Skin epidermis (tissue), 12 donors: ENCODE data around the gene SCN2B.

ENCODE experiments used
- H3K27ac ChIP-seq, 21 experiments: fragments of 200-600 bp; sonication (generic) in 11 of 21; one replicate each; pipeline ENCODE4 v1.5.0; 2020; ENCODE audit warnings: mild to moderate bottlenecking in 3 of 21, inconsistent platforms in 2 of 21, moderate library complexity in 2 of 21
- H3K4me3 ChIP-seq, 7 experiments: fragments of 200-600 bp; sonication (generic) in 2 of 7; one replicate each; pipeline ENCODE4 v1.5.0; 2020; ENCODE audit warnings: inconsistent platforms in 2 of 7, mild to moderate bottlenecking in 2 of 7, moderate library complexity in 1 of 7

Gene SCN2B, protein sequence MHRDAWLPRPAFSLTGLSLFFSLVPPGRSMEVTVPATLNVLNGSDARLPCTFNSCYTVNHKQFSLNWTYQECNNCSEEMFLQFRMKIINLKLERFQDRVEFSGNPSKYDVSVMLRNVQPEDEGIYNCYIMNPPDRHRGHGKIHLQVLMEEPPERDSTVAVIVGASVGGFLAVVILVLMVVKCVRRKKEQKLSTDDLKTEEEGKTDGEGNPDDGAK

DNA sequence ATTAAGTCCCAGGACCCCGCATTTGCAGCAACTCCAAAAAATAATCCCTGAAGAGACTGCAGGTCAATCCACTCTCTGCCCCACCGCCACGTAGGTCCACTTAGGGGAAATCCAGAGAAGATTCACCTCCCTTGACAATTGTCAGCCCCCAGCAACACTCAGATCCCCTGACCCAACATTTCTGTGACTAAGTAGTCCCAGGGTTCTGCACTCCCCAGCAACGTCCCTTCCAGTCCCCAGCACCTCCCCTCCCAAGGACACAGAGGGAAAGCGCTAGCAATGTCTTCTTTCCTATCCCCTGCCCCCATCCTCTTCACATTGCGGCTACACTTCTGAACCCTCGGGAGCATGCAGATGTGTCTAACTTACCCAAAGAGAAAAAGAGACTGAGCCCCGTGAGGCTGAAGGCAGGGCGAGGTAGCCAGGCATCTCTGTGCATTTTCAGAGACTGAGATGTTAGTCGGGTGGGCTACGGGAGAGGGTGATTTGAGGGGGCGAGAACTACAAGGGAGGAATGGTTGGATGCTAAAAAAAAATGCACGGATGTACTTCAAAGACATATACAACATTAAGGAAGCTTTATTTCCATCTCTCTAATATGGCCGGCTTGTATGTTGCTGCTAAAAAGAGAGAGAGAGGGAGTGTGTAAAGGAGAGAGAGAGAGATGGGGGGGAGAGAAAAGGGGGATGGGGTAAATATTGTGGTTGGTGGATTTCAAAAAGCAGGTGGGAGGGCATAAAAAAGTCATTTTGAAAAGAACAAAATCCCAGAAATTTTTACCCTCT lies at the start of gene SCN2B:
TSS of gene SCN2B (minus strand) at position 647 of the 785 bp plus-strand sequence. CDS start at position 439, 208 bp downstream.
- peak within 1 kb of the TSS in 2 of 7 experiments; percentile 1 to 29 for H3K4me3 ChIP-seq
- peak within 1 kb of the TSS in 8 of 21 experiments; percentile 1 to 81 (median 52) for H3K27ac ChIP-seq

DNA sequence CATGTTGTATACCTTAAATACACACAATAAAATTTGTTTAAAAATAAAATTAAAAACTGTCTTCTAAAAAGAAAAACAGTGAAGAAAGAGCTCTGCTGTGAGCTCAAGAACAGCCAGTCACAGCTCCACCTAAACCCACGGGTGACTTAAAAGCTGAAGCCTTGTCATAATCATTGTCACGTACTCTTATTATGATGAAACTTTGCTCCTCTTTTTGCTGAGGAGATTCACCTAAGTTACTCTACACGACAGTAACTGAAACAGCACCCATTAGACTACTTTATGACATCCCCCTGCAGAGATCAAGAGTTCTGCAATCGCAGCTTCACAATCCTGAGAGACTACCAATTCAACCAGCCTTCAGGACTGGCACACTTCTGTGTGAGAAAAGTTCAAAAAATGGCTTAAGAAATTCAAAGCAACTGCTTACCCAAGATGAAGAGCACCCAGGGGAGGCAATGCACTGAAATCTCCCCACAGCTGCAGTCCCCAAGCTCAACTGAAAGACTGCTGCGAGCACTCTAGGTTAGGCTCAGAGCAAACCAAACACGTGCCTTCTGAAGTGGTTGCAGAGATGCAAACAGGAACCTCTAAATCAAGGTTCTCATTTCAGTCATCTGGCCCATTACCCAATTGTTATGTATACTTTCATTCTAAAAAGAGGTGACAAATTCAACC lies 48.2 kb upstream of the SCN2B start, which contains the start of gene JAML:
TSS of gene JAML (minus strand) at position 501 of the 678 bp plus-strand sequence. CDS start 10,145 bp downstream, outside the sequence.
- Histone ChIP-seq H3K27ac (peak within 1 kb of the TSS in 18 of 21 experiments; percentile 3 to 90 (median 56)), H3K4me3 (peak within 1 kb of the TSS in 6 of 7 experiments; percentile 15 to 33 (median 24))

DNA sequence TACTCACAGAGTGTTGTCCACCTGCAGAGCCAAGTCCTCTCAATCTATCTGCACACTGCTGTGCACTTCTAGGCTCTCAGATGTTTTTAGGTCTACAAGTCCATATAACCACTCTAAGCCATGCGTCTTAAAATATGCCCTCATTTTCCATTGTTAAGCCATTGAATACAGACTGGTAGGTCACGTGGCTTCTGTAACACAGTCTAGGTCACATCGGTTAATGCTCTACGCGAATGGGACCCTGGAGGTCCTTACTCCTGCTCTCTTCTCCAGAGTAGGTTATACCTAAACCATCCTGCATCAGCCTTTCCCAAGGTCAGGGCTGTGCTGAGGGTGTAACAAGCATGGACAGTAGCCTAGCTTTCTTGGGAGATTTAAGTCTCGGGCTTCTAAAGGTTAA lies 47.6 kb upstream of the SCN2B start:
- Histone ChIP-seq H3K27ac (peak overlapping the region in 18 of 21 experiments; percentile 3 to 90 (median 56)), H3K4me3 (peak overlapping the region in 6 of 7 experiments; percentile 15 to 33 (median 24))

DNA sequence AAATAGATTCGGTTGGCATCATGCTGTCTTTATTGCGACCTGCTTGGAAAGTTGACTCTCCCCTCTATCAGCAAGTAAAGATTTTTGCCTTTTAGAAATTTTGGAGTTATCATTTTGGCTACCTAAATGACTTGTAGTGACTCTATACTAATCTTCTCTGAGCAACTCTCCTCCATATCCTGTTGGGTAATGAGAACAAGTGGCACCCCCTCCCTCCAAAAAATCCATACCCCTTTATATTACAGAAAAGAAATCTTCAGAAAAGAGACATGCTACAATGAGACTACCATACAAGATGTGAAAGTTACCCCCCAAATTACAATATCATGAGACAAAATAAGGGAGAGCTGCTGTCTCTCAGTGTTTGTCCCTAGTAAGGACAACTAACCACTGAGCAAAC lies 47.1 kb upstream of the SCN2B start:
- H3K4me3 ChIP-seq: peak overlapping the region in 6 of 7 experiments; percentile 15 to 33 (median 24)
- peak overlapping the region in 17 of 21 experiments; percentile 3 to 90 (median 58) for H3K27ac ChIP-seq

DNA sequence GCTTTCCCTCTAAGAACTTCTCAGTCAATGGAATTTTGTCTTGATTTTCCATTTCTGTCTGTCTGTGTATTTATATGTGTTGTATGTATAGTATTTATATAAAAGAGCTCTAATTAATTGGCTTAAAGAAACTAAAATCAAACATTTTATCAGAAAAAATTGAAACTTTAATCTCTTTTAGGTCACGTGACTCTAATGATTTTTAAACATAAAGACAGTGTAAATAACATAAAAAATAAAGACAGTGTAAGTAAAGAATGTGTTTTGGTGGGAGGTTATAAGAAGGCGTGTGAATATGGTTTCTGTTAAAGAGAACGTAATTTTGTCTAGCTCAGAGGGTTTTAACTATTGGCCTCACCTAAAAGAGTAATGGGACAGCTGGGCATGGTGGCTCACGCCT lies 46.0 kb upstream of the SCN2B start:
- Histone ChIP-seq H3K27ac (peak overlapping the region in 7 of 21 experiments; percentile 25 to 90 (median 82)), H3K4me3 (peak overlapping the region in 1 of 7 experiments; percentile 33)

DNA sequence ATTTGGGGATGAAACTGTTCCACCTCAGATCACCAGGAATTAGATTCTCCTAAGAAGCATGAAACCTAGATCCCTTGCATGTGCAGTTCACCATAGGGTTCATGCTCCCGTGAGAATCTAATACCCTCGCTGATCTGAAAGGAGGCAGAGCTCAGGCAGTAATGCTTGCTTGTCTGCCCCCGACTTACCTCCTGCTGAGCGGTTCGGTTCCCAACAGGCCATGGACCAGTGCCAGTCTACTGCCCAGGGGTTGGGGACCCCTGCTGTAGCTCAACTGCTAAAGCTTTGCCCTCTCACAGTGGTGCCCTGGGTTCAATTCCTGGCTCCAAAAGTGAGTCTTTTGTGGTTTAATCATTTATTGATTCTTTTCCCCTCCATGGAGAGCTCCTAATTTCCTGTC lies 45.0 kb upstream of the SCN2B start:
- peak overlapping the region in 6 of 21 experiments; percentile 25 to 90 (median 43) for H3K27ac ChIP-seq
- no peak overlapping the region for H3K4me3 ChIP-seq

DNA sequence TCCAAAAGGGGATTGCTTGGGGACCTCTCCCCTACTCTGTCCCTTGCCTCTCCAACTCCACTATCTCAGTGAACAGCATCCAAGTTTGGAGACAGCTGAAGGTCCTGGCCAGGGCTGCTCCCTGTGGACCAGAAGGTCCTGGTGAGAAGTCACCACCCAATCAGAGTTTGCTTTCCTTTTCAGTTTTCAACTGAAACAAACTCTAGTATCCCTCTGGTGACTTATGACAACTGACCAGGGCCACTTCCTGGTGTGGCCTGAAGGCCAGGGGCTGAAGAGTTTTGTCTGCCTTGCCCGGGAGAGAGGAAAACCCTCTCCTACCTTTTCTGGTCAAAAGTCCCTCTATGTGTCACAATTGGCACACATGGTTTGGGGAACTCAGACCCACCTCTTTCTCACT lies 43.3 kb upstream of the SCN2B start:
- Histone ChIP-seq H3K27ac (peak overlapping the region in 6 of 21 experiments; percentile 20 to 90 (median 42)), H3K4me3 (no peak overlapping the region)

DNA sequence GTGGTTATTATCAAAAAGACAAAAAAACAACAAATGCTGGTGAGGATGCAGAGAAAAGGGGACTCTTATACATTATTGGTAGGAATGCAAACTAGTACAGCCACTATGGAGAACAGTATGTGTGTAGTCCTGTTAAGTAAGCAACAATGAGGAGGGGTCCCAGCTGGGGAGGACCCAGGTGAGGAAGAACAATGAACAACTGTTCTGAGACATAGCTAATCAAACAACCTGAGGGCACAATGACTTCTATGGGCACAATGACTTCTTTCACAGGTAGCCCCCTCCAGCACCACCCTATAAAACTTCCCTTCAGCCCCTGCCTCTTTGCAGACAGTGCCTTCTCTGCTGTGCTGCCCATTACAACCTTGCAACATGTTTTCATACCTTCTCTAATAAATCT lies 42.8 kb upstream of the SCN2B start:
- no peak overlapping the region for H3K4me3 ChIP-seq
- peak overlapping the region in 4 of 21 experiments; percentile 26 to 90 (median 50) for H3K27ac ChIP-seq

DNA sequence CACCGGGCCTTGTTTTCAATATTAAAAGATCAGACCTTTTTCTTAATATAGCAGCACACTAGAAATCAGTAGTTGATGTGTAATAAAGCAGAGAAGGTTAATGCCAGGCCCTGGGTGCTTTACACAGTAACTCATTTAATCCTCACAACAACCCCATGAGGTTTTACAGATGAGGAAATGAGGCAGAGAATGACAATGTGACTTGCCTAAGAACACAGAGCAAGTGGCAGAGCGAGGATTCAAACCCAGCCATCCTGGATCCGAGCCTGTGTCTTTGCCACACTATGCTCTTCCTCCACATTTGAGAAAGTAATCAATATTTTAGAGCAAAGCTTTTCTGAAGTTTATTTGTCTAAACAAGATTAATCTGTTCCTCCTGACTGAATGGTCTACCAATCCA lies 41.1 kb upstream of the SCN2B start:
- H3K27ac ChIP-seq: peak overlapping the region in 11 of 21 experiments; percentile 2 to 90 (median 43)

DNA sequence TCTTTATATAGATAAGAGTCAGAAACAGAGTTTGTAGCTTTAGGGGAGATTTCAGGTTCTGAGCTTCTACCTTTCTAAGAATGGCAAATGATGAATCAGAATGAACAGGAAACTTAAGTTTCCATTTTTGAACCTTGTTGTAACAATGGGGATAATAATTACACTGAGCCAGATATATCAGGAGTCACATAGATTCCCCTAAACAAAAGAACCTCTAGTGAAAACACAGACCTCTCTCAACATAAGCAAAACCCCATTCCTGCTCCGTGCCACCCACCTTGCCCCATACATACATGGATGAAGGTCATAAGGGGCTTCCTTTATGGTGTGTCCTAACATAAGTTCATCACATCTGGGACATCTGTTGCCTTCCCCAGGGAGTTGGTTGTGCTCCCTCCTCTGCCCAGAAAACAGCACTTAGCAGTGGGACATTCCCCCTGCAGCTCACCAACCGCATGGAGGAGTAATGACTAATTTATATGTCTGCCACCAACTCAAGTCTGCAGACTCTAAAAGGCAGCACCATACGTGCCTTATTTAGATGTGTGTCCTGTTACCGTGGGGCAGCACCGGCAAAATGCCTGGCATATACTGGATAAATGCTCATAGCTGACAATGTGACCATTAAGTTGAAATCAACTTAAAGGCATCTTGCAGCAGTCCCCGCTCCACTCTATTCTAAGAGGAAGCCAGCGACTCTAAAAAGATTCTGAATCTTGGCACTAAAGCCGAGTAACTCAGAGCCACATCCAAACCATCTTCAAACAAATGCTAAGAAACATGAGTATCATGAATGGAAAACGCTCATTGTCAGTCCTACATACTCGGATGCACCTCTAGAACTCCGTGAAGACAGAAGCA lies 40.4 kb upstream of the SCN2B start:
- peak overlapping the region in 1 of 7 experiments; percentile 4 for H3K4me3 ChIP-seq
- peak overlapping the region in 14 of 21 experiments; percentile 2 to 90 (median 38) for H3K27ac ChIP-seq

More for the DNA sequence above, 41.1 kb upstream of the SCN2B start:
- H3K4me3 ChIP-seq: peak overlapping the region in 1 of 7 experiments; percentile 4

DNA sequence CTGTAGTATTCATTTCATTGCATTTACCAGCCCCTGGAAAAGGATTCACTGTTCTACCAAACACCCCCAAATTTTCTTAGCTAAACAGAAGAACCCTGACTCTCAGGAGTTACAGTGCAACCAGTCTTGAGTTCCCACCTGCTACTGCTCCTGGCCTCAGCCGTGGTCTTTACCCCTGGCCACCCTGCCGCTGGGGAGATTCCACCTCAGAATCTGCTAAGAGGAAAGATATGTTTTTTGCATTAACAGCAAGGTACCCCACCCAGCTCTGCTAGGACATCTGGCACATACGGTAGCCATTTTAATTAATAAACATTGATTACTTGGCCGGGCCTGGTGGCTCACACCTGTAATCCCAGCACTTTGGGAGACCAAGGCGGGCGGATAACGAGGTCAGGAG lies 39.3 kb upstream of the SCN2B start:
- no peak overlapping the region for H3K4me3 ChIP-seq
- peak overlapping the region in 16 of 21 experiments; percentile 1 to 90 (median 31) for H3K27ac ChIP-seq

DNA sequence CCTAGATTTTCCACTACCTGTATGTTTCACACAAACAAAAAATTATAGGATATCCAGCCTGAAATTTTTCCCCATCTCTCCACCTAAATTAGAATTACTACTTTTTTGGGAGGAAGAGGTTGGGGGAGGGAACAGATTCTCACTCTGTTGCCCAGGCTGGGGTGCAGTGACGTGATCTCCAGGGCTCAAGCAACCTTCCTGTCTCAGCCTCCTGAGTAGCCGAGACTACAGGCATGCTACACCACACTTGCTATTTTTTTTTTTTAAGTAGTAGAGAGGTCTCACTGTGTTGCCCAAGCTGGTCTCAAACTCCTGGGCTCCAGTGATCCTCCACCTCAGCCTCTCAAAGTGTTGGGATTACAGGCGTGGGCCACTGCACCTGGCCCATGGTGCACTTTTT lies 38.8 kb upstream of the SCN2B start:
- Histone ChIP-seq H3K4me3 (no peak overlapping the region), H3K27ac (peak overlapping the region in 15 of 21 experiments; percentile 1 to 90 (median 40))

DNA sequence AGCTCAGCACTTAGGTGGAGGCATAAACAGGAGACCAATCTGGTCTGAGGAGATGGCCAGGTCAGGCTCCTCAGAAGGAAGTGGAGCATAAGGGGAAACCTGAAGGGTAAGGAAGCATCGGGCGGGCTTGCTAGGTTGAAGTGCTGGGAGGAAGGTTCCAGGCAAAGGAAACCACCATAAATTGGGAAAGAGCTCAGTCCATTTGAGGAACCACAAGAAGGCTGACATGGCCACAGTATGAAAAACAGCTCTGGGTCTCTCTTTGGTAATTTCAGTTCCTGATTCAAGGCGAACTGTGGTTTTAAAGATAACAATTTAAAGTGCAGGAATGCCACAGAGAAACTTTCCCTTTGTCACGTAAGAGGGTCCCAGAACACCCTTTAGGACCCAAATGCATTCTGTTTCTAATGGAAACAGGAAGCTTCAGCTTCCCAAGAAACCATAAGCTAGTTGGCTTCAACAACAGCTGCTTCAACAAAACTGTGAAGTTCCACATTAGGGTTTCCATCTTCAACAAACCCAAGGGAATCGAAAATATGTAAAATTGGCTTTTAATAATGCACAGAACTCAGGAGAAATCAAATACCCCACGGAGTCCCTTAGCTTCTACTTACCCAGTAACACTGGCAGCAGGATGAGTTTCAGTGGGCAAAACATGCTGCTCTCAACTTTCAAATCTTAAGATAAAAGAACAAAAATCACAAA lies 37.9 kb upstream of the SCN2B start:
- peak overlapping the region in 12 of 21 experiments; percentile 1 to 90 (median 47) for H3K27ac ChIP-seq

DNA sequence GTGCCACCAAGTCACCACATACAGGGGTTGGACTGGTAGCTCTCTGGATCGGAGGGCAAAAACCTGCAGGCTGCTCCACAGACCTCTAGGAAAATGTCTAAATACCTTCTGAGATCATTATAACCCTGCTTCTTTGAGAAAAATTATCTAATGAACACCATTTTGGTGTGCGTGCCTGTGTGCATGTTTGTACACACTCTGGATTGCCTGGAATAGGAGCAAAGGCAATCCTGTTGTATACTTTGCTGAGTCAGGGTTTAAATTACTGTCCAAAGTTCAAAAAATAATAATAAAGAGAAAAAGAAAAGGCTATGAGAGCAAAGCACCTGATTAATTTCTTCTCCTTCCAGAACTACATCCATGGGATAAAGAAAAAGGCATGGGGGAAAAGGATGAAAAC lies 37.3 kb upstream of the SCN2B start:
- H3K27ac ChIP-seq: peak overlapping the region in 11 of 21 experiments; percentile 4 to 90 (median 41)
- no peak overlapping the region for H3K4me3 ChIP-seq

More for the DNA sequence above, 37.9 kb upstream of the SCN2B start:
- no peak overlapping the region for H3K4me3 ChIP-seq

DNA sequence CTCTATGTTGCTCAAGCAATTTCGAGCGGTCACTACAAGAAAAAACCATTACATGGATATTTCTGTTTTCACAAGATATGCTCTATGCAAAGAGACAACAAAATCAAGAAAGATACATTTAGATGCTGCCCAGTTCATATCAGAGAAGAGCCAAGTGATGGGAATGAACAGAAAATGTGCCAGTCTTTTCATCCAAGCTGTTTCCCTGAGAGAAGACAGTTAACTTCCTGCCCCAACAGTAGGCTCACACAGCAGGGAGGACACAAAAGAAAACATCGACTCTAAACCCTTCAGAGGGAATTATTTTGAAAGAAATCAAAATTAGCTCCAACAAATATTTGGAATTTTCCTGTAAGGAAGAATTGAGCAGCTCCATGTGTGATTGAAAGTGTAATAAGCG lies 36.8 kb upstream of the SCN2B start:
- Histone ChIP-seq H3K4me3 (no peak overlapping the region), H3K27ac (peak overlapping the region in 9 of 21 experiments; percentile 7 to 90 (median 47))

DNA sequence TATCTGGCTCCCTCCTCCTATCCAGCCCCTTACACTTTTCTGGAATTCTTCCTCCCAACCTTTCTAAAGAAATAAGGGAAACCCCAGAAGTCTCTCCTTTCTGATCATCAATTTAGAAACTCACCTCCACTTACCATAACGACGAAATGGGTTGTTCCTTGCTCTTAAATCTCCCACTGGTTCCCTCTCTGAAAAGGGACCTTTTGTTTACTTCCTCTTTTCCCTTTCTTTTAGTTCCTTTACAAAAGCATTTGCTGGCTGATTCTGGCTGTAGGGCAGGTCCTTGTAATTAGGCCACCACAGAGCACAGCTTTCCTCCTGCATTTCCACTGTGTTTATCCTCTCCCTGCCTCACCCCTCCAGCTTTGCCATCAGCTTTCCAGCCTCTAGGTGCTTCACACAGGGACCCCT lies 36.3 kb upstream of the SCN2B start:
- H3K27ac ChIP-seq: peak overlapping the region in 6 of 21 experiments; percentile 3 to 90 (median 58)
- H3K4me3 ChIP-seq: no peak overlapping the region

DNA sequence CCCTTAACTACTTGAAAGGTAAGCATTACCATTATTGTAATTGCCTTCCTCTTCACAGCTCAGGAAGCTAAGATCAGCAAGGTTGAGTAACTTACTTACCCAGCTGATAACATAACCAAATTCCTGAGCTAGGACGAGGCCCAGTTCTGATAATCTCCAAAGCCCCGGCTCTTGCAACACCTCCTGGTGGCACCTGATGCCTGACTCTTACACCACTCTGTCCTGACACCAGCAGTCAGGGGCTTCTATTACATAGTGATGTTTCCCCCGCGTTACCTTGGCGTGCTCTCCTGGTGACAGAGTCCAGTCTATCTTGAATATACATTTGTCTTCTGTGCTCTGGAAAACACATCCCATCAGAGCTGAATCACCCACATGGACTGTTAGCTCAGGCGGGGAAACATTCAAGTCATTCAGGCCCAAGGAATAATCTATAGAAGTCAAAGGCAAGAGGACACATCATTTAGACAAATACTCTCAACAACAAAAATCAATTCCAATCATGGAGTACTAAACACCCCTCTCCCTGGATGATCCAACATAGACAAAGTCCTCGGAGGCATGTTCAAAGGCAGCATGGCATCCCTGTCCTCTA lies 35.8 kb upstream of the SCN2B start:
- Histone ChIP-seq H3K27ac (peak overlapping the region in 2 of 21 experiments; percentile 3 to 90), H3K4me3 (no peak overlapping the region)

DNA sequence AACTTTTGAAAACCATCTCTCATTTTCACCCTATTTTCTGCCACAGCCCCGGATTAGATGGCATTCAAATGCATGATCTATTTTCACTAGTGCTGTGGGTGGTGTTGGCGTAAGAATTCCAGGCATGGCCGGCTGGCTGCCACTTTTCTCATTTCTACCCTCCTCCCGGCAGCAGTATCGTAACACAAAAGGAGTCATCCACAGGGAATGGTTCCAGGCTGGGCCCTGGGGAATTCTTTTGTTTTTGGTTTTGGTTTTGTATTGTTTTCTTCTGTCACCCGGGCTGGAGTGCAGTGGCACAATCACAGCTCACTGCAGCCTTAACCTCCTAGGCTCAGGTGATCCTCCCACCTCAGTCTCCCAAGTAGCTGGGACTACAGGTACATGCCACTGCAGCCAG lies 34.6 kb upstream of the SCN2B start:
- Histone ChIP-seq H3K4me3 (no peak overlapping the region), H3K27ac (no peak overlapping the region)
